HepG2 (cell line): ENCODE measurements around the gene CSNK2A1. TPM values are rescaled to one million over a fixed set of nuclear protein-coding genes. Genes with fewer than 3 reads are reported as not detected.

Source experiments
- ATAC-seq: fragments of 200-7000 bp; cut with Tn5 transposase; 3 replicates; pipeline ENCODE4 v1.9.1; 2020; ENCODE audit warnings: mild to moderate bottlenecking, moderate library complexity
- BruUV-seq: library from RNA; stranded (reverse); fragments of 400-500 nt; replicated peaks from 2 replicates; lab custom pipeline; 2021; lab: Mats Ljungman, UMichigan
- CTCF ChIA-PET: fragments of 300-600 bp; formaldehyde crosslinking; extraction: SDS; loops from one replicate; lab custom pipeline; 2021; ENCODE audit warnings: low total read pairs, inconsistent platforms, low intra/inter-chr PET ratio; lab: Yijun Ruan, JAX
- POLR2A ChIA-PET: fragments of 350-600 bp; sonication (Branson Sonifier 250); formaldehyde crosslinking; loops from one replicate; lab custom pipeline; 2020; ENCODE audit warnings: antibody characterized with exemption, inconsistent platforms; lab: Yijun Ruan, JAX
- DNase-seq: peaks from one replicate; pipeline ENCODE4 v3.0.0-alpha.2; 2015; ENCODE audit warnings: low spot score
- FAIRE-seq: peaks from 3 replicates; lab custom pipeline; 2011; peaks lifted over from hg19 to GRCh38; lab: Jason Lieb, UNC
- H2AFZ ChIP-seq: one replicate; pipeline ENCODE4 v1.6.1; 2011; ENCODE audit warnings: low read length, inconsistent platforms
- H3K27ac ChIP-seq: fragments of 300-600 bp; 3 replicates; pipeline ENCODE4 v1.8.0; 2011; ENCODE audit warnings: mixed run types, mild to moderate bottlenecking, mixed read lengths, low read length, inconsistent platforms; ENCODE audit not compliant: insufficient read depth; ENCODE audit errors: extremely low read length
- H3K27me3 ChIP-seq, 2 experiments: fragments of 200-600 bp in 1 of 2; 2 replicates in 1 of 2; 3 replicates in 1 of 2; pipeline versions ENCODE4 v1.6.0 to v1.8.0; 2011; ENCODE audit warnings: low read length in 2 of 2, mild to moderate bottlenecking in 2 of 2, moderate library complexity in 2 of 2, inconsistent platforms in 1 of 2; ENCODE audit not compliant: insufficient read depth in 2 of 2, control insufficient read depth in 1 of 2
- H3K36me3 ChIP-seq, 2 experiments: fragments of 200-600 bp in 1 of 2; replicated peaks in 1 of 2; 2 replicates in 1 of 2; 3 replicates in 1 of 2; pipeline versions ENCODE4 v1.5.1 to v1.8.0; 2011; ENCODE audit warnings: low read length in 2 of 2, inconsistent platforms in 1 of 2; ENCODE audit not compliant: insufficient read depth in 2 of 2, control insufficient read depth in 1 of 2
- H3K4me1 ChIP-seq: 2 replicates; pipeline ENCODE4 v1.5.1; 2012; ENCODE audit warnings: low read length, inconsistent platforms; ENCODE audit not compliant: insufficient read depth
- H3K4me2 ChIP-seq: 2 replicates; pipeline ENCODE4 v1.6.0; 2011; ENCODE audit warnings: low read depth, low read length, inconsistent platforms
- H3K4me3 ChIP-seq, 3 experiments: fragments of 200-600 bp in 1 of 3; sonication (generic), shearing (Covaris generic) in 1 of 3; replicated peaks in 1 of 3; 2 replicates each; pipeline ENCODE4 v1.5.1; 2011 to 2016; ENCODE audit warnings: low read length in 3 of 3, inconsistent platforms in 2 of 3, low read depth in 2 of 3, mild to moderate bottlenecking in 2 of 3, control low read depth in 1 of 3, mixed read lengths in 1 of 3; ENCODE audit not compliant: insufficient read depth in 1 of 3
- H3K79me2 ChIP-seq: one replicate; pipeline ENCODE4 v1.6.1; 2011; ENCODE audit warnings: low read length, inconsistent platforms; ENCODE audit not compliant: insufficient read depth
- H3K9ac ChIP-seq: 2 replicates; pipeline ENCODE4 v1.6.0; 2011; ENCODE audit warnings: mild to moderate bottlenecking, low read depth, low read length, inconsistent platforms; ENCODE audit not compliant: insufficient read depth
- H3K9me3 ChIP-seq: 2 replicates; pipeline ENCODE4 v1.5.1; 2012; ENCODE audit warnings: mild to moderate bottlenecking, low read length
- H4K20me1 ChIP-seq: 2 replicates; pipeline ENCODE4 v1.6.0; 2011; ENCODE audit warnings: inconsistent platforms, mild to moderate bottlenecking, low read length, moderate library complexity; ENCODE audit not compliant: insufficient read depth
- CEBPG ChIP-seq: IDR thresholded peaks from 2 replicates; pipeline ENCODE4 v1.6.1; 2016
- KLF15 ChIP-seq: sonication (generic); formaldehyde crosslinking; IDR thresholded peaks from 2 replicates; pipeline ENCODE4 v1.8.1; 2023; ENCODE audit warnings: borderline replicate concordance, mild to moderate bottlenecking, inconsistent platforms, missing genetic modification reagents, mixed read lengths
- NFIB ChIP-seq: sonication (generic); formaldehyde crosslinking; IDR thresholded peaks from 2 replicates; pipeline ENCODE4 v1.9.0; 2021; ENCODE audit warnings: missing genetic modification reagents, mild to moderate bottlenecking, borderline replicate concordance
- SNRNP70 ChIP-seq: fragments of 200-400 bp; formaldehyde crosslinking; IDR thresholded peaks from 2 replicates; pipeline ENCODE4 v1.6.1; 2017; ENCODE audit warnings: mild to moderate bottlenecking, low read depth, low read length, moderate library complexity
- TCF7 ChIP-seq: sonication (generic); IDR thresholded peaks from 2 replicates; pipeline ENCODE4 v1.6.1; 2016; ENCODE audit warnings: antibody characterized with exemption, low read depth
- ZEB1 ChIP-seq: IDR thresholded peaks from 2 replicates; pipeline ENCODE4 v1.6.1; 2012; ENCODE audit warnings: mild to moderate bottlenecking, low read depth, inconsistent platforms; ENCODE audit not compliant: insufficient replicate concordance
- ZFP90 ChIP-seq: sonication (generic); formaldehyde crosslinking; IDR thresholded peaks from 2 replicates; pipeline ENCODE4 v1.8.0; 2022; ENCODE audit warnings: missing genetic modification reagents, mild to moderate bottlenecking, inconsistent platforms, borderline replicate concordance
- ZNF33A ChIP-seq: sonication (generic); formaldehyde crosslinking; IDR thresholded peaks from 2 replicates; pipeline ENCODE4 v1.5.1; 2020; ENCODE audit warnings: missing genetic modification reagents, mild to moderate bottlenecking, moderate library complexity, borderline replicate concordance
- ZNF629 ChIP-seq: sonication (generic); formaldehyde crosslinking; conservative IDR thresholded peaks from 2 replicates; pipeline ENCODE4 v1.5.0; 2020; ENCODE audit warnings: missing genetic modification reagents
- ZNF781 ChIP-seq: sonication (generic); formaldehyde crosslinking; IDR thresholded peaks from 2 replicates; pipeline ENCODE4 v1.5.1; 2020; ENCODE audit warnings: borderline replicate concordance, mild to moderate bottlenecking, missing genetic modification reagents; ENCODE audit errors: not compliant biosample characterization
- ZSCAN25 ChIP-seq: sonication (generic); formaldehyde crosslinking; IDR thresholded peaks from 2 replicates; pipeline ENCODE4 v1.8.0; 2022; ENCODE audit warnings: mild to moderate bottlenecking, missing genetic modification reagents
- ZXDC ChIP-seq: sonication (generic); formaldehyde crosslinking; IDR thresholded peaks from 2 replicates; pipeline ENCODE4 v1.5.0; 2020; ENCODE audit warnings: mild to moderate bottlenecking, missing genetic modification reagents
- WGBS: methylation state at CpG from one replicate; pipeline ENCODE4 v1.1.6; 2017; ENCODE audit warnings: low lambda C conversion rate; 5-methylcytosine and 5-hydroxymethylcytosine counted together
- in situ Hi-C: cut with HindIII; loops from 2 replicates; pipeline ENCODE4 v1.10.0; 2017; ENCODE audit warnings: low pct_unique_long_range_greater_than_20kb; ENCODE audit not compliant: extremely low pct_ligation_motif_present
- intact Hi-C: fragments of 100-400 bp; cut with micrococcal nuclease; formaldehyde crosslinking; loops from one replicate; pipeline ENCODE4 v1.10.0; 2022; ENCODE audit not compliant: unreplicated experiment
- polyA plus RNA-seq, 8 experiments: library from polyadenylated mRNA; depleted of rRNA in 3 of 8; stranded (reverse) in 7 of 8; unstranded in 1 of 8; fragments of >200 nt; fragmentation: Illumina TruSeq in 4 of 8; extraction: Trizol in 4 of 8; gene quantifications; 2 replicates each; pipeline versions ENCODE4 v1.2.1 to v1.2.3, GENCODE V29; 2011 to 2016; ENCODE audit warnings: low read depth in 4 of 8, missing spikeins in 1 of 8, mixed read lengths in 1 of 8; ENCODE audit not compliant: insufficient read depth in 1 of 8
- total RNA-seq, 5 experiments: library from RNA; depleted of rRNA; stranded (reverse); fragments of >200 nt; fragmentation: Illumina TruSeq; extraction: Trizol; gene quantifications; 2 replicates each; pipeline ENCODE4 v1.2.3, GENCODE V29; 2016; ENCODE audit warnings: low read depth in 1 of 5

CSNK2A1 gene
- total and polyA plus RNA-seq, 2 of the 13 experiments (the other 11 are each of a cell fraction or from before 2014, with no cell fraction given): 153 to 231 TPM

DNA sequence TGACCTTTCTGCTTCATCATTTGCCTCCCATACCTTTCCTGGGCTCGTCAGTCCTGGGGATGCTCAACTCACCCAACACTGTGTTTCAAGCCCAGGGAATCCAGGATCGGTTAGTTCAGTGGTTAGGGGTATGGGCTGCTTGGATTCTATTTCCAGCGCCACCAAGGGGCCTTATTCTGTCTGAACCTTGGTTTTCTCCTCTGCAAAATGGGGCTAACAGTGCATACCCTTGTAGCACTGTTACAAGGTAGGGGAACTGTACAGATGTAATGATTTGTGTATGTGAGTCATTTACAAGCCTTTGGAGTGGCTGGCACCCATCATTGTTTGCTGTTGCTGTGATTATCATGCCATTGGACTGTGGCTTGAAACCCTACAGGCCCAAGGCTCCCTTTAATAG is 14.5 kb upstream of the CSNK2A1 start:
- Histone ChIP-seq H3K4me2 (no peak overlapping the region), H3K4me3 (no peak overlapping the region), H4K20me1 (no peaks in the 10 kb centered on the region), H3K9ac (no peak overlapping the region), H3K79me2 (no peaks in the 10 kb centered on the region), H3K4me1 (peaks cover 14% of the 10 kb centered on the region), H3K27me3 (peaks cover 9 to 31% of the 10 kb centered on the region in 2 experiments; a peak in 3 of 5 replicates), H3K9me3 (no peaks in the 10 kb centered on the region), H3K36me3 (no peaks in the 10 kb centered on the region), H3K27ac (no peak overlapping the region), H2AFZ (no peak overlapping the region)
- BruUV-seq: no TSS peak
- TF ChIP-seq NFIB (CRISPR knock-in tag) (no peak), ZNF33A (CRISPR knock-in tag) (no peak), ZNF629 (CRISPR knock-in tag) (peak; percentile 66; the same call in 1 of the 2 replicates), TCF7 (no peak)
- intact Hi-C loops (no loop called here), in situ Hi-C loops (no loop called here)
- FAIRE-seq (no peak), ATAC-seq (no peak), DNase-seq (no peak)
- 19% methylated on average over 3 of the region's 3 CpGs for WGBS
- CTCF ChIA-PET: no interaction called here
- POLR2A ChIA-PET: no interaction called here

GRCh38 chr20:556984-557383 is 13.4 kb upstream of the CSNK2A1 start:
- no peak for ATAC-seq
- Histone ChIP-seq H4K20me1 (no peaks in the 10 kb centered on the region), H2AFZ (no peak overlapping the region), H3K9me3 (no peaks in the 10 kb centered on the region)
- in situ Hi-C loops: no loop called here
- TF ChIP-seq SNRNP70: no peak
- TF ChIP-seq KLF15 (CRISPR knock-in tag): no peak
- no peak for TF ChIP-seq ZXDC (CRISPR knock-in tag)
- no peak for TF ChIP-seq ZNF781 (CRISPR knock-in tag)
- no peak for TF ChIP-seq ZFP90 (CRISPR knock-in tag)
- TF ChIP-seq ZSCAN25 (CRISPR knock-in tag): no peak
- TF ChIP-seq CEBPG (CRISPR knock-in tag): no peak
- no peak for TF ChIP-seq ZEB1
- TF ChIP-seq, all 625 proteins: peak for 0
- Histone ChIP-seq H3K27me3 (peaks cover 6 to 20% of the 10 kb centered on the region in 2 experiments; a peak in 3 of 5 replicates), H3K79me2 (no peaks in the 10 kb centered on the region), H3K4me1 (peaks cover 14% of the 10 kb centered on the region), H3K36me3 (no peaks in the 10 kb centered on the region), H3K4me2 (no peak overlapping the region), H3K4me3 (no peak overlapping the region), H3K9ac (no peak overlapping the region), H3K27ac (no peak overlapping the region)
- FAIRE-seq (no peak), DNase-seq (no peak)
- POLR2A ChIA-PET: no interaction called here
- BruUV-seq: no TSS peak
- 83% methylated on average over 2 of the region's 2 CpGs for WGBS
- CTCF ChIA-PET: no interaction called here
- intact Hi-C loops: no loop called here
